Panc1 (cell line): ENCODE measurements around the gene CDKAL1.

Source experiments
- CTCF ChIP-seq: fragments of 450-650 bp; IDR thresholded peaks from 2 replicates; pipeline ENCODE4 v1.5.1; 2017; ENCODE audit warnings: mild to moderate bottlenecking
- POLR2AphosphoS5 ChIP-seq: IDR thresholded peaks from 2 replicates; pipeline ENCODE4 v1.6.1; 2012; ENCODE audit warnings: mild to moderate bottlenecking, low read depth, low read length, moderate library complexity
- REST ChIP-seq, 2 experiments: IDR thresholded peaks; 2 replicates each; pipeline ENCODE4 v1.6.1; 2011 to 2012; ENCODE audit warnings: low read depth in 2 of 2, control low read depth in 1 of 2, low read length in 1 of 2, mild to moderate bottlenecking in 1 of 2, moderate library complexity in 1 of 2; ENCODE audit not compliant: insufficient read depth in 1 of 2

GRCh38 chr6:20564777-20565176 is 30.5 kb downstream of the CDKAL1 start:
- TF ChIP-seq CTCF (no peak), POLR2AphosphoS5 (no peak), REST (IDR thresholded peaks at IDR 0.05; ENCODE audit: insufficient read depth in 1 of 2, low read depth in 2 of 2, low read length in 1 of 2) (no peak)
